Neural progenitor cell (in vitro differentiated cells): ENCODE measurements around the gene ANTXR1. TPM values are rescaled to one million over a fixed set of nuclear protein-coding genes. Genes with fewer than 3 reads are reported as not detected.

Experiments
- DNase-seq: peaks from one replicate; pipeline ENCODE4 v3.0.0-alpha.2; 2016; ENCODE audit warnings: low spot score
- H2AFZ ChIP-seq: fragments of 200-600 bp; sonication (generic); replicated peaks from 2 replicates; pipeline ENCODE4 v1.6.1; 2016; ENCODE audit warnings: antibody characterized with exemption
- H3F3A ChIP-seq: fragments of 200-600 bp; sonication (generic); 2 replicates; pipeline ENCODE4 v1.6.1; 2016; ENCODE audit warnings: antibody characterized with exemption, low read depth
- H3K27ac ChIP-seq: fragments of 200-600 bp; sonication (generic); 2 replicates; pipeline ENCODE4 v1.5.1; 2016; ENCODE audit warnings: mild to moderate bottlenecking
- H3K27me3 ChIP-seq: fragments of 200-600 bp; sonication (generic); 2 replicates; pipeline ENCODE4 v1.6.1; 2016; ENCODE audit warnings: mild to moderate bottlenecking, moderate library complexity
- H3K36me3 ChIP-seq: fragments of 200-600 bp; sonication (generic); 2 replicates; pipeline ENCODE4 v1.5.1; 2016
- H3K4me1 ChIP-seq: fragments of 200-600 bp; sonication (generic); 2 replicates; pipeline ENCODE4 v1.6.1; 2016; ENCODE audit warnings: mixed run types
- H3K4me2 ChIP-seq: fragments of 200-600 bp; sonication (generic); 2 replicates; pipeline ENCODE4 v1.6.1; 2016
- H3K4me3 ChIP-seq: fragments of 200-600 bp; sonication (generic); 2 replicates; pipeline ENCODE4 v1.5.1; 2016
- H3K79me2 ChIP-seq: fragments of 200-600 bp; sonication (generic); 2 replicates; pipeline ENCODE4 v1.6.1; 2016; ENCODE audit warnings: low read depth
- H3K9ac ChIP-seq: fragments of 200-600 bp; sonication (generic); 2 replicates; pipeline ENCODE4 v1.6.1; 2016
- H3K9me3 ChIP-seq: fragments of 200-600 bp; sonication (generic); 2 replicates; pipeline ENCODE4 v1.5.1; 2016; ENCODE audit warnings: low read depth
- H4K20me1 ChIP-seq: fragments of 200-600 bp; sonication (generic); 2 replicates; pipeline ENCODE4 v1.6.1; 2016; ENCODE audit warnings: low read depth
- H3K27ac Mint-ChIP-seq: 3 replicates; pipeline ENCODE4 v1.8.0; 2021; ENCODE audit warnings: mixed read lengths
- H3K27me3 Mint-ChIP-seq: 2 replicates; pipeline ENCODE4 v1.8.0; 2022; ENCODE audit warnings: low read depth, mild to moderate bottlenecking, inconsistent platforms, moderate library complexity, mixed read lengths; ENCODE audit not compliant: insufficient read depth
- H3K36me3 Mint-ChIP-seq: 3 replicates; pipeline ENCODE4 v1.8.0; 2021; ENCODE audit warnings: mixed read lengths
- H3K4me1 Mint-ChIP-seq: 3 replicates; pipeline ENCODE4 v1.8.0; 2021; ENCODE audit warnings: mixed read lengths
- H3K4me3 Mint-ChIP-seq: 3 replicates; pipeline ENCODE4 v1.8.0; 2021; ENCODE audit warnings: mild to moderate bottlenecking, moderate library complexity, mixed read lengths
- H3K9me3 Mint-ChIP-seq: 3 replicates; pipeline ENCODE4 v1.8.0; 2020; ENCODE audit warnings: mixed read lengths
- EZH2 ChIP-seq: fragments of 200-600 bp; sonication (generic); IDR thresholded peaks from 2 replicates; pipeline ENCODE4 v1.6.1; 2017; ENCODE audit warnings: antibody characterized with exemption, mild to moderate bottlenecking, moderate library complexity
- EZH2phosphoT487 ChIP-seq: fragments of 200-600 bp; sonication (generic); IDR thresholded peaks from 2 replicates; pipeline ENCODE4 v1.6.1; 2017; ENCODE audit warnings: antibody characterized with exemption
- total RNA-seq: library from RNA; depleted of rRNA; stranded (reverse); fragments of >200 nt; gene quantifications from 2 replicates; pipeline ENCODE4 v1.2.3, GENCODE V29; 2015; ENCODE audit warnings: low replicate concordance
- TF ChIP-seq, protein P1 (sequence below): fragments of 200-600 bp; sonication (generic); IDR thresholded peaks from 2 replicates; pipeline ENCODE4 v1.5.1; 2017; ENCODE audit warnings: antibody characterized with exemption, mild to moderate bottlenecking

Gene ANTXR1
- total RNA-seq, 1 donor from 2014 or later: 6.7 TPM

DNA sequence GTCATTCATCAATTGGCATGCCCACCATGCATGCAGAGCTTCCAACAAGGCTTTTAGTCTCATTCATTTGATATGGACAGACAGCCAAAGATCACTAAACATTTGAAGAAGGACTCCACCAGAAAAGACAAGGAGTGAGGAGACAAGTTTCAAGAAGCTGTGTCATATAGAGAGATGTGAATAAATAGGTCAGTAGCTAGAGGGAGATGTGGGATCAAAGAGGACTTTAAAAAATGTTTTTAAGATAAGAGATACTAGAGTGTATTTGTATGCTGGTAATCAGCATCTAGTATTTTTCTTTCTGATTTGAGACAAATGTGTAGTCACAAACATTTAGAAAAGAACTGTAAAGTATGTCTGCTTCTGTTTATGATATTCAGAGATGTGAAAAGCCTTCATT lies 48.5 kb downstream of the ANTXR1 start:
- no peaks in the 10 kb centered on the region for H3K4me1 Mint-ChIP-seq
- no peak overlapping the region for H3K4me3 Mint-ChIP-seq
- Histone ChIP-seq H3K9ac (no peak overlapping the region), H3K79me2 (no peaks in the 10 kb centered on the region), H3K4me1 (no peaks in the 10 kb centered on the region), H3K9me3 (no peaks in the 10 kb centered on the region), H4K20me1 (no peaks in the 10 kb centered on the region), H3K4me2 (no peak overlapping the region), H3K36me3 (no peaks in the 10 kb centered on the region), H3K4me3 (no peak overlapping the region), H2AFZ (no peak overlapping the region), H3K27me3 (no peaks in the 10 kb centered on the region), H3K27ac (no peak overlapping the region), H3F3A (no peaks in the 10 kb centered on the region)
- H3K9me3 Mint-ChIP-seq: peaks cover 15% of the 10 kb centered on the region
- DNase-seq: no peak
- no peak overlapping the region for H3K27ac Mint-ChIP-seq
- no peaks in the 10 kb centered on the region for H3K27me3 Mint-ChIP-seq
- peaks cover 43% of the 10 kb centered on the region for H3K36me3 Mint-ChIP-seq
- TF ChIP-seq EZH2phosphoT487 (no peak), EZH2 (no peak)
- TF ChIP-seq, protein P1, sequence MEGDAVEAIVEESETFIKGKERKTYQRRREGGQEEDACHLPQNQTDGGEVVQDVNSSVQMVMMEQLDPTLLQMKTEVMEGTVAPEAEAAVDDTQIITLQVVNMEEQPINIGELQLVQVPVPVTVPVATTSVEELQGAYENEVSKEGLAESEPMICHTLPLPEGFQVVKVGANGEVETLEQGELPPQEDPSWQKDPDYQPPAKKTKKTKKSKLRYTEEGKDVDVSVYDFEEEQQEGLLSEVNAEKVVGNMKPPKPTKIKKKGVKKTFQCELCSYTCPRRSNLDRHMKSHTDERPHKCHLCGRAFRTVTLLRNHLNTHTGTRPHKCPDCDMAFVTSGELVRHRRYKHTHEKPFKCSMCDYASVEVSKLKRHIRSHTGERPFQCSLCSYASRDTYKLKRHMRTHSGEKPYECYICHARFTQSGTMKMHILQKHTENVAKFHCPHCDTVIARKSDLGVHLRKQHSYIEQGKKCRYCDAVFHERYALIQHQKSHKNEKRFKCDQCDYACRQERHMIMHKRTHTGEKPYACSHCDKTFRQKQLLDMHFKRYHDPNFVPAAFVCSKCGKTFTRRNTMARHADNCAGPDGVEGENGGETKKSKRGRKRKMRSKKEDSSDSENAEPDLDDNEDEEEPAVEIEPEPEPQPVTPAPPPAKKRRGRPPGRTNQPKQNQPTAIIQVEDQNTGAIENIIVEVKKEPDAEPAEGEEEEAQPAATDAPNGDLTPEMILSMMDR: no peak

DNA sequence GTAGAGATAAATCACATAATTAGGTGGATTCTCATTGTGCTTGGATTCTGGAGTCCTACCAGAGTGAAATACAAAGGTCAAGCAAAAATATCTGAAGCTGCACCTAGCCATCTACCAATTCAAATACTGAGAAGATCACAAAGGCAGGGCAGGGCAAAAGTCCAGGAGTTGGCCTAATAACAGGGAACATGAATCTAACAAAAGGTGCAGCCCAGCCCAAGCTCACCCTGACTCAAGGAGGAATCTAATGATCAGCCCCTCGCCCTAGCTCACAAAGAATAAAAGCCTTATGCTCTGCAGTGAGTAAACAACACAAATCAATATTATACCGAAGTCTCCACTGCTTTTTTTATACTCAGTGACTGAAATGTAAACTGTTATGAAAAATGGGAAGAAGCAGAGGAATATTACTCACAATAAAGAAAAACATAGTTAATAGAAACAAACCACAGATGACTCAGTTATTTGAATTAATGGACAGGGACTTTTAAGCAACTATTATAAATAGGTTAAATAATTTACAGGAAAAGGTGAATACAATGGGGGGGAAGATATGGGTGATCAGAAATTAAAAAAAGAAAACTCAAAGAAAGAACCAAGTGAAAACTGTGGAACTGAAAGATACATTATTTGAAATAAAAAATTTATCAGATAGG lies 49.5 kb downstream of the ANTXR1 start:
- H3K4me1 ChIP-seq: no peaks in the 10 kb centered on the region
- H3K79me2 ChIP-seq: no peaks in the 10 kb centered on the region
- DNase-seq: no peak
- Mint-ChIP-seq H3K27ac (no peak overlapping the region), H3K4me1 (no peaks in the 10 kb centered on the region), H3K36me3 (peaks cover 39% of the 10 kb centered on the region), H3K27me3 (no peaks in the 10 kb centered on the region), H3K4me3 (no peak overlapping the region), H3K9me3 (peaks cover 14% of the 10 kb centered on the region)
- H3K27me3 ChIP-seq: no peaks in the 10 kb centered on the region
- H3K4me3 ChIP-seq: no peak overlapping the region
- H2AFZ ChIP-seq: no peak overlapping the region
- H3K4me2 ChIP-seq: no peak overlapping the region
- H3K9me3 ChIP-seq: no peaks in the 10 kb centered on the region
- TF ChIP-seq, protein P1: no peak
- no peak for TF ChIP-seq EZH2
- no peak for TF ChIP-seq EZH2phosphoT487
- no peak overlapping the region for H3K27ac ChIP-seq
- no peaks in the 10 kb centered on the region for H4K20me1 ChIP-seq
- no peaks in the 10 kb centered on the region for H3F3A ChIP-seq
- no peaks in the 10 kb centered on the region for H3K36me3 ChIP-seq
- no peak overlapping the region for H3K9ac ChIP-seq

DNA sequence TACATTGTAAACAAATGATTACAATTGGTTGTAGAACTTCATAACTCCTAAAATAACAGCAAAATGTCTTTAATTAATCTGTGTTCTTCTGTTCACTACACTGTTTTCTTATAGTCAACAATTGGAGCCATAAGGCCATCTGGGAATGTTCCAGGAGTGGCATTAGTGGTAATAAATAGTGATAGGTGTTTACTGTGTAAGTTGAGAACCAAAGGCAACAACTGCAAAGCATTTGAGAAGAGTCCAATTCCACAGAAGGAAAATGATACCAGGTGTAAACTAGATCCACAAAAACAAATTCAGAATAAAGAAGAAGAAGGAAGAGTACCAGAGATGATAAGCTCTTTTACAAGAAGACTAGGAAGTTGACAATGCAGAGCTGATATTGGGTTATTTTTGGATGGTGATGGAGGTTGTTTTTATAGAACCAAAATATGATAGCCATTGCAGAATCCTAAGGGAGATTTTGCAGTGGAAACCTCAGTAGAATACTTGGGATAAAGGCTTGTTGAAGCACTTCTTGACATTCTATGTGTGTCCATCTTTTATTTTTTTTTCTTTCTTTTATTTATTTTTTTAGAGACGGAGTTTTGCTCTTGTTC lies 52.9 kb downstream of the ANTXR1 start:
- H3K27me3 ChIP-seq: no peaks in the 10 kb centered on the region
- no peak overlapping the region for H3K4me3 Mint-ChIP-seq
- H3K9ac ChIP-seq: no peak overlapping the region
- no peak for DNase-seq
- H3K79me2 ChIP-seq: no peaks in the 10 kb centered on the region
- no peaks in the 10 kb centered on the region for H3K4me1 Mint-ChIP-seq
- no peak overlapping the region for H2AFZ ChIP-seq
- no peak overlapping the region for H3K4me2 ChIP-seq
- TF ChIP-seq EZH2 (no peak), EZH2phosphoT487 (no peak)
- TF ChIP-seq, protein P1: no peak
- no peak overlapping the region for H3K27ac ChIP-seq
- H3K4me3 ChIP-seq: no peak overlapping the region
- no peaks in the 10 kb centered on the region for H3K36me3 ChIP-seq
- no peaks in the 10 kb centered on the region for H3K27me3 Mint-ChIP-seq
- peaks cover 3% of the 10 kb centered on the region for H3K9me3 Mint-ChIP-seq
- no peaks in the 10 kb centered on the region for H3F3A ChIP-seq
- H3K4me1 ChIP-seq: no peaks in the 10 kb centered on the region
- H3K27ac Mint-ChIP-seq: no peak overlapping the region
- no peaks in the 10 kb centered on the region for H4K20me1 ChIP-seq
- no peaks in the 10 kb centered on the region for H3K9me3 ChIP-seq
- H3K36me3 Mint-ChIP-seq: peaks cover 21% of the 10 kb centered on the region
